WI38 (cell line): ENCODE data around the gene DDX4.

Experiments
- H3K4me3 ChIP-seq: 2 replicates; pipeline ENCODE4 v1.5.1; 2011; ENCODE audit warnings: low read depth, mild to moderate bottlenecking, control low read depth, low read length
- TF ChIP-seq, protein P1 (sequence below): IDR thresholded peaks from 2 replicates; pipeline ENCODE4 v1.5.1; 2012; ENCODE audit warnings: low read depth, mild to moderate bottlenecking, control low read depth, low read length

DDX4 gene

DNA sequence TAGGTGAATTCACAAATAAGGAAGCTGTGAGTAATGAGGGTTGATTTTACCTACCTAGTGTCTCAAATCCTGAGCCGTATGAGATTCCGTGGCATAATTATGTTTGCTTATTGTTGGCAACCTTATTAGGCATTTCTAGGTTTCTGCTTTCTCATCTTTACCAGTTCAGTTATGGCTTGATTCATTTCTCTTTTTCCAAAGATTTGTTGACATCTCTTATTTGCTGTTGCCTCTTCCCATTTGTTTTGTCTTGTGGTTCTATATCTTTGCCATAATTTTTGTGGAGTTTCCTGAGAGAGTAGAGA lies 113.8 kb downstream of the DDX4 start:
- H3K4me3 ChIP-seq, result peak overlapping the region; percentile 49
- TF ChIP-seq, protein P1, sequence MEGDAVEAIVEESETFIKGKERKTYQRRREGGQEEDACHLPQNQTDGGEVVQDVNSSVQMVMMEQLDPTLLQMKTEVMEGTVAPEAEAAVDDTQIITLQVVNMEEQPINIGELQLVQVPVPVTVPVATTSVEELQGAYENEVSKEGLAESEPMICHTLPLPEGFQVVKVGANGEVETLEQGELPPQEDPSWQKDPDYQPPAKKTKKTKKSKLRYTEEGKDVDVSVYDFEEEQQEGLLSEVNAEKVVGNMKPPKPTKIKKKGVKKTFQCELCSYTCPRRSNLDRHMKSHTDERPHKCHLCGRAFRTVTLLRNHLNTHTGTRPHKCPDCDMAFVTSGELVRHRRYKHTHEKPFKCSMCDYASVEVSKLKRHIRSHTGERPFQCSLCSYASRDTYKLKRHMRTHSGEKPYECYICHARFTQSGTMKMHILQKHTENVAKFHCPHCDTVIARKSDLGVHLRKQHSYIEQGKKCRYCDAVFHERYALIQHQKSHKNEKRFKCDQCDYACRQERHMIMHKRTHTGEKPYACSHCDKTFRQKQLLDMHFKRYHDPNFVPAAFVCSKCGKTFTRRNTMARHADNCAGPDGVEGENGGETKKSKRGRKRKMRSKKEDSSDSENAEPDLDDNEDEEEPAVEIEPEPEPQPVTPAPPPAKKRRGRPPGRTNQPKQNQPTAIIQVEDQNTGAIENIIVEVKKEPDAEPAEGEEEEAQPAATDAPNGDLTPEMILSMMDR, result no peak

DNA sequence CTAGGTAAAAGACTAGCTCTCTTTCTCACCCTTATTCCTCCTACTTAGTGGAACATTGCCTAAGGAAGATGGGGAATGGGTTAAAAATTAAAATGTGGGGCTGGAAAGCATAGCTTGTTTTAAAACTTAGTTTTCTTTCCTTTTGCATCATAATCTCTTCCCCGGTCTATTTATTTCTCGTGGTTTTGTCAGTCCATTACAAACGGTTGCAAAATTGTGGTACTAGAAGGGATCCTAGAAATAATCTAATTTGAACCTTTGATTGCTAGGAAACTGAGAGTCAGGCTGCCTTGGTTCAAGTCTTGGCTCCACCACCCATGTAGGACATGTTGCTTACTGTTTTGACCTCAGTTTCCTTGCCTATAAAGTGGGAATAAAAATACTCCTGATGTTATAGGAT lies 114.6 kb downstream of the DDX4 start:
- TF ChIP-seq, protein P1, result no peak
- no peak overlapping the region for H3K4me3 ChIP-seq

DNA sequence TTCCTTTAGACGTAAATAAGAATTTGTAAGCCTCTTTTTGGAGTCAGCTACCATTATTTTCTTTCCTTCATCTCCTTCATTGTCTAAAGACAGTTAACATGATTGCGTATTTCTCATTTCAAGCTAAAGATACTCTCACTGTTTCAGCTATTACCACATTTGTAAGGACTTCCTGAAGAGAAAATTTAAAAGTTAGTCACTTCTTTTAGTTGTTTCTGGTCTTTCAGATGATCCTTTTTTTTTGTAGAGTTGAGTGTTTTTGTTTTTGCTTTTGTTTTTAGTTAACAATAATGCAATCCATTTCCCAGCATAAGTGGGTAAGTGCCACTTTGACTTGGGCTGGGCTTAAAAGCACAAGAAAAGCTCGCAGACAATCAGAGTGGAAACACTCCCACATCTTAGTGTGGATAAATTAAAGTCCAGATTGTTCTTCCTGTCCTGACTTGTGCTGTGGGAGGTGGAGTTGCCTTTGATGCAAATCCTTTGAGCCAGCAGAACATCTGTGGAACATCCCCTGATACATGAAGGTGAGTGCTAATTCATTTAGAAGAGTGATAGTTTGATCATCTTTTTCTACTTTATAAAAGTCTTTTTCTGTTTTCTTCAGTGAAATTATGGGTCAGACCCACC lies 115.3 kb downstream of the DDX4 start:
- TF ChIP-seq, protein P1, result no peak
- no peak overlapping the region for H3K4me3 ChIP-seq

DNA sequence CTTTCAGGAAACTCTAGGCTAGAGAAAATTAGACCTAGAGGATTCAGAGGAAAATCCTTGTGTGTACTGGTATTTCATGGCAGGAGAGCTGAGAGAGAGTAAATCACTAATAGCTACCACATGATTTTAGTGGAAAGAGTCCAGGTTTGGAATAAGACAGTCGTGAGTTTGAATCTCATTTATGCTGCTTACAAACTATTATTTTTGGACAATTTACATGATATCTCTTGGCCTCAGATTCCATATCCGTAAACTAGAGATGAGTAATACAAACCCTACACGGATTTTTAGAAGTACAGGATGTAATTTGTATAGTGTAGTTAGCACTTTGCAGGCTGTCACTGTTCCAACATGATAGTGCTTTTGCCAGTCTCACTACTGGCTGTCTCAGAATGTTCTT lies 116.0 kb downstream of the DDX4 start:
- TF ChIP-seq, protein P1, result no peak
- H3K4me3 ChIP-seq, result no peak overlapping the region

DNA sequence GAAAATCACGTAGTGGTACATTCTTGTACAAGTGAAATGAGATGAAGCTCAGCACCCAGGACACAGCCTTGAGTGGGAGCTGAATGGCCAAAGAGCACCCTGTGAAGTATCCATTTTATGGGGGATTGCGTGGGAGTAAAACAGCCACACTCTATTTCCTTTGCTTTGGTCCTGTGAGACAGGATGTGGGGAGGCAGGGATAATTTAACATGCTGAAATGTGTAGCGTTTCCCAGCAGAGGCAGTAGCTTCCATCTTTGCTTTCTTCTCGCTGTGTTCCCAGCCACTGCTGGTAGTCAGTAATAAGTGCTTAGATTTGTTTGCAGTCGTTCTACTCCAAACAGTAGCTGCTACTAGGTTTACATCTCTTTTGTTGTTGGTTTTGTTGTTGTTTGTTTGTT lies 117.6 kb downstream of the DDX4 start:
- H3K4me3 ChIP-seq, result no peak overlapping the region
- TF ChIP-seq, protein P1, result no peak

DNA sequence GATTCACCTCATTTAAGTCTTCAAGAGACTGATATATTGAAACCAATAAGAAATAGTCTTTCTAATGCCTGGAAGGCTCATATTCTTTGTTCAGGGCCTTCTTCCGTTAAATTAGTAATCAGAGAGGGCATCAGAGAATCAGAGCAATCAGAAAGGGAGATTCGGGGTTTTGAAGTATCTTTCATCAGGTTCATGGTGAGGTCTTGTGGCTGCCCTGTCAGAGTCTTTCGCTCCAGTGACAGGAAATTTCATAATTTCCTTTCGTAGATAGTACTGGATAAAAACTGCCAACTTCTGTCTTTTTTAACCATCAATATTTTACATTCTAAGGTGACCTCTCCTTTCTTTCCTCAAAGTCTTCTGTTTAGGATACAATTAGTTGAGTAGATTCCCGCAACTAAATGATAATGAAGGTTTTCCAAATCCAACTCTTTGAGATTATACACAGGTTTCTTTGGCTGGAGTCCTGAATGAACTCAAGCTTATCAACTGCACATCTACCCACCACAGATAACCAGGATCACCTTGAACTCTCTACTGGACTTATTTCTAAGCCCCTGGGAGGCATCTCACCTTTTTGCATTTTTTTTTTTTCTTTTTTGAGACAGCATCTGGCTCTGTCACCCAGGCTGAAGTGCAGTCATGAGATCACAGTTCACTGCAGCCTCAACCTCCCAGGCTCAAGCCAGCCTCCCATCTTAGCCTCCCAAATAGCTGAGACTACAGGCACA lies 118.8 kb downstream of the DDX4 start:
- H3K4me3 ChIP-seq, result no peak overlapping the region

DNA sequence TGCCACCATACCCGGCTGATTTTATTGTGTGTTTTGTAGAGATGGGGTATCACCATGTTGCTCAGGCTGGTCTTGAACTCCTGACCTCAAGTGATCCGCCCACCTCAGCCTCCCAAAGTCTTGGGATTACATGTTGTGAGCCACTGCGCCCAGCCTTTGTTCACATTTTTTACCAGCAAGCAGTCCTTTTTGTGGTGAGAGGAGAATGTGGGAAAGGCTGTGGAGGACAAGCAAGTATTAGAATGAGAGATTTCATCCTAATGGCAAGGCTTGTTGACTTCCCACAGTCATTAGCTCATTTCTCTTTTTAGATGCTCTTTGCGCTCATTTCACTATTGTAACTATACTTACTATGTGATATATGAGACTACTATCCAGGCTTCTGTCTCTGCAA lies 119.4 kb downstream of the DDX4 start:
- H3K4me3 ChIP-seq, result no peak overlapping the region

More for the DNA sequence above, 118.8 kb downstream of the DDX4 start:
- TF ChIP-seq, protein P1, result no peak

More for the DNA sequence above, 119.4 kb downstream of the DDX4 start:
- TF ChIP-seq, protein P1, result no peak
